Lower leg skin (tissue), 4 donors: ENCODE results near the gene SAMD3. TPM values are rescaled to one million over a fixed set of nuclear protein-coding genes. Genes with fewer than 3 reads are reported as not detected.

Experiments used
- DNase-seq, 2 donors: peaks; one replicate each; pipeline ENCODE4 v3.0.0-alpha.2; 2019; ENCODE audit warnings: low spot score in 2 of 2
- H3K4me3 ChIP-seq: fragments of 200-600 bp; sonication (generic); 2 replicates; pipeline ENCODE4 v1.5.1; 2017; ENCODE audit warnings: mild to moderate bottlenecking, low read depth; ENCODE audit not compliant: poor library complexity, severe bottlenecking
- POLR2A ChIP-seq, 2 donors: fragments of 450-650 bp; IDR thresholded peaks; one replicate each; pipeline ENCODE4 v1.6.1; 2016 to 2017; ENCODE audit warnings: antibody characterized with exemption in 2 of 2, mild to moderate bottlenecking in 1 of 2, moderate library complexity in 1 of 2
- WGBS, 2 donors: methylation state at CpG; one replicate each; pipeline ENCODE4 v1.1.5; 2018; 5-methylcytosine and 5-hydroxymethylcytosine counted together
- intact Hi-C: fragments of 100-400 bp; cut with DNase I; formaldehyde crosslinking; loops from one replicate; pipeline ENCODE4 v1.15.0; 2023; ENCODE audit warnings: low total_unique reads
- total RNA-seq, 4 donors: library from RNA; depleted of rRNA; stranded (reverse); fragments of >200 nt; gene quantifications; one replicate each; pipeline ENCODE4 v1.1.0, GENCODE V29; 2016
- TF ChIP-seq, protein P1 (sequence below), 3 donors: fragments of 450-650 bp; IDR thresholded peaks; one replicate each; pipeline ENCODE4 v1.5.1; 2016; ENCODE audit warnings: antibody characterized with exemption in 3 of 3, mild to moderate bottlenecking in 3 of 3, moderate library complexity in 2 of 3

SAMD3 gene
- total RNA-seq, 4 donors from 2014 or later, result not detected

DNA sequence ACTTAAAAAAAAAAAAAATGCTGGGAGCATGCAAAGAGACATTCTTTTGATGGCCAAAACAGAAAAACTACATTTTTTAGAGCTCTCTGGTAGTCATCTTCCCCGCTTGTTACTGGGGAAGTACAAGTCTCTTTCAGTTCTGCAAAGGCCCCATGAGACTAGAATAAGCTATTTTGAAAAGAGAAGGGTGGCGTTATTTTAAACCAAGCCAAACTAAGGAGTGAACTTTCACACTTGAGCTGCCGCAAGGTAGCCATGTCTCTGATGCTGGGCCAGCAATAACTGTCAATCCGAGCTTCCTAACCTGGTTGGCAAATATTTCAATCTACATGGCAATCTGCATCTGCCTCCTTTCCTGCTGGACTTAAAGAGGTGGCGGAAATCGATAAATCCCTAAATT lies 107.7 kb downstream of the SAMD3 start:
- TF ChIP-seq, protein P1, sequence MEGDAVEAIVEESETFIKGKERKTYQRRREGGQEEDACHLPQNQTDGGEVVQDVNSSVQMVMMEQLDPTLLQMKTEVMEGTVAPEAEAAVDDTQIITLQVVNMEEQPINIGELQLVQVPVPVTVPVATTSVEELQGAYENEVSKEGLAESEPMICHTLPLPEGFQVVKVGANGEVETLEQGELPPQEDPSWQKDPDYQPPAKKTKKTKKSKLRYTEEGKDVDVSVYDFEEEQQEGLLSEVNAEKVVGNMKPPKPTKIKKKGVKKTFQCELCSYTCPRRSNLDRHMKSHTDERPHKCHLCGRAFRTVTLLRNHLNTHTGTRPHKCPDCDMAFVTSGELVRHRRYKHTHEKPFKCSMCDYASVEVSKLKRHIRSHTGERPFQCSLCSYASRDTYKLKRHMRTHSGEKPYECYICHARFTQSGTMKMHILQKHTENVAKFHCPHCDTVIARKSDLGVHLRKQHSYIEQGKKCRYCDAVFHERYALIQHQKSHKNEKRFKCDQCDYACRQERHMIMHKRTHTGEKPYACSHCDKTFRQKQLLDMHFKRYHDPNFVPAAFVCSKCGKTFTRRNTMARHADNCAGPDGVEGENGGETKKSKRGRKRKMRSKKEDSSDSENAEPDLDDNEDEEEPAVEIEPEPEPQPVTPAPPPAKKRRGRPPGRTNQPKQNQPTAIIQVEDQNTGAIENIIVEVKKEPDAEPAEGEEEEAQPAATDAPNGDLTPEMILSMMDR (IDR thresholded peaks at IDR 0.05), result no peak
- no peak for TF ChIP-seq POLR2A (IDR thresholded peaks at IDR 0.05)
- no peak overlapping the region for H3K4me3 ChIP-seq
- no peak for DNase-seq
- 78 to 90% methylated on average over 6 of the region's 6 CpGs for WGBS, 2 donors
- intact Hi-C loops, result no loop called here

GRCh38 chr6:130113201-130113710 lies 109.5 kb downstream of the SAMD3 start:
- intact Hi-C loops, result no loop called here
- TF ChIP-seq, protein P1 (IDR thresholded peaks at IDR 0.05), result no peak
- no peak for TF ChIP-seq POLR2A (IDR thresholded peaks at IDR 0.05)
- WGBS, 2 donors, result 74 to 79% methylated on average over 2 of the region's 2 CpGs
- no peak for DNase-seq
- H3K4me3 ChIP-seq, result no peak overlapping the region

DNA sequence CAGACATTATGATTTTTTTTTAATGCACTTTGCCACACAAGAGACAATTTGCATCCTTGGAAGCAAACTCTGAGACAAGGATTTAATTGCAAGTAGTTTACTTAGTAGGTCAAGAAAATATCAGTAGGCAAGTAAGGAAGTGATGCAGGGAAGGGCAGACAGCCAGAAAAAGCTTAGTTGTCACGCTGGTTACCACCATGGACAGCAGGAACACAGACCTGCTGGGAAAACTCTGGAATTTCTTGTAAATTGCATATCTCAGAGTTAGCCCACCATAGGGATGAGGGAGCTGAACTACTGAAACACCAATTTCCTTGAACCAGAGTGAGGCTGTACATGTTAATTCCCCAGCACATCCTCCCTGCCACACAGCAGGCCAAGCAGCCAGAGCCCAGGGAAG lies 111.7 kb downstream of the SAMD3 start:
- 82 to 97% methylated on average over 1 of the region's 1 CpG for WGBS, 2 donors
- H3K4me3 ChIP-seq, result no peak overlapping the region
- TF ChIP-seq POLR2A (IDR thresholded peaks at IDR 0.05), result no peak
- TF ChIP-seq, protein P1 (IDR thresholded peaks at IDR 0.05), result no peak
- no peak for DNase-seq
- intact Hi-C loops, result no loop called here

- no peak for DNase-seq
- WGBS, 2 donors, result 76 to 97% methylated on average over 1 of the region's 1 CpG
- no peak overlapping the region for H3K4me3 ChIP-seq
- intact Hi-C loops, result no loop called here
- no peak for TF ChIP-seq POLR2A (IDR thresholded peaks at IDR 0.05)
Observed at GRCh38 chr6:130107710-130108109, 115.0 kb downstream of the SAMD3 start.

DNA sequence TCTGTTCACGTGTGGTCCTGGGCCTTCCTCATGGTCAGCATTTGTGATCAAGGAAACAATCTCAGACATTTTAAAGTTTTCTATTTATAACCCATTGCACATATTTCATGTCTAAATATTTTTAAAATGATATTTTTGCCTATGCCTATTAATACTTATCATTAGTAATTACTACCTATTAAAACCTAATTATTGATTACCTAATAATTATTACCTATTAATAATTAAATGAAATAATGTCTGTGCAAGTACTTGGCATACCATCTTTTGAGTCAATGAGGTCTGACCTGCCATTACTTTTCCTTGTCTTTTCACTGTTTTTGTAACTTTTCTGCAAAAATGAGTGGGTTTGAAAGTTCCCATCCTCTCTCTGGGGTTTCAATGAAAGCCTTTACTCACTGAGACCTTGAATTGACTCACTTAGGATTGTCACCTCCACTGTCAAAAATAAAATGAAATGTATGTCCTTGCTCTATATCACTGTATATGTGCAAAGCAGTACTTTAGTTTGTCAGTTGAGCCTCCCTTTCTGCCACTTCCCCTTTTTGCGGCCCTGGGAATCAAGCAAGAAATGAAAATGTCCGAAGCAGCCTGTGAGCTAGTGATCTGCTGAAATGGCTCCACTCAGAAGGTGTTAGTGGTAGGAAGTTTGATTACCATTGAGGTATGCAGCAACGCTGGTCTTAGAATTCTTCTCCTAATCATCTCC lies 116.6 kb downstream of the SAMD3 start:
- 89 to 94% methylated on average over 4 of the region's 4 CpGs for WGBS, 2 donors
- no peak overlapping the region for H3K4me3 ChIP-seq
- TF ChIP-seq POLR2A (IDR thresholded peaks at IDR 0.05), result no peak
- TF ChIP-seq, protein P1 (IDR thresholded peaks at IDR 0.05), result no peak
- intact Hi-C loops, result no loop called here
- no peak for DNase-seq

GRCh38 chr6:130099119-130099518 lies 123.6 kb downstream of the SAMD3 start:
- no peak overlapping the region for H3K4me3 ChIP-seq
- no peak for DNase-seq
- TF ChIP-seq, protein P1 (IDR thresholded peaks at IDR 0.05), result no peak
- TF ChIP-seq POLR2A (IDR thresholded peaks at IDR 0.05), result no peak
- intact Hi-C loops, result no loop called here
- 91 to 92% methylated on average over 3 of the region's 3 CpGs for WGBS, 2 donors
